GM18868 (cell line): Measurements from ENCODE around the gene FGD2.

Experiments used
- ATAC-seq: cut with Tn5 transposase; IDR thresholded peaks from one replicate; pipeline ENCODE4 v1.9.1; 2021; ENCODE audit warnings: mild to moderate bottlenecking, moderate library complexity; ENCODE audit not compliant: unreplicated experiment

FGD2 gene

GRCh38 chr6:37017606-37018197, 12.2 kb downstream of the FGD2 start:
- ATAC-seq = no peak

- ATAC-seq = peak; percentile 92
Observed at GRCh38 chr6:37018198-37019064, 13.0 kb downstream of the FGD2 start.

GRCh38 chr6:37019065-37019450, 13.6 kb downstream of the FGD2 start:
- ATAC-seq = no peak

- ATAC-seq = no peak
Observed at GRCh38 chr6:37020381-37020780, 14.9 kb downstream of the FGD2 start.

- no peak for ATAC-seq
Observed at GRCh38 chr6:37020812-37021211, 15.4 kb downstream of the FGD2 start.

- no peak for ATAC-seq
Observed at GRCh38 chr6:37021356-37022129, 16.1 kb downstream of the FGD2 start.

GRCh38 chr6:37022135-37022863, 16.8 kb downstream of the FGD2 start:
- ATAC-seq = no peak

GRCh38 chr6:37024656-37025337, 19.3 kb downstream of the FGD2 start:
- ATAC-seq = no peak

- no peak for ATAC-seq
Observed at GRCh38 chr6:37025621-37026466, 20.4 kb downstream of the FGD2 start.

GRCh38 chr6:37027036-37027720, 21.7 kb downstream of the FGD2 start:
- no peak for ATAC-seq

GRCh38 chr6:37027811-37028469, 22.5 kb downstream of the FGD2 start:
- ATAC-seq = no peak

- ATAC-seq = no peak
Observed at GRCh38 chr6:37029249-37029971, 24.0 kb downstream of the FGD2 start.

GRCh38 chr6:37030599-37030998, 25.1 kb downstream of the FGD2 start:
- no peak for ATAC-seq

GRCh38 chr6:37032239-37032638, 26.8 kb downstream of the FGD2 start:
- ATAC-seq = no peak

GRCh38 chr6:37033255-37033654, 27.8 kb downstream of the FGD2 start:
- no peak for ATAC-seq

- no peak for ATAC-seq
Observed at GRCh38 chr6:37033819-37034795, 28.7 kb downstream of the FGD2 start.

GRCh38 chr6:37036146-37036545, 30.7 kb downstream of the FGD2 start:
- ATAC-seq = no peak
